ENCODE measurements around the gene LCE2B. TPM values are rescaled to one million over a fixed set of nuclear protein-coding genes. Genes with fewer than 3 reads are reported as not detected.

LCE2B gene
- total RNA-seq, 3 donors from 2014 or later (not counting 1 experiment from before 2014, with no cell fraction given) = not detected

DNA sequence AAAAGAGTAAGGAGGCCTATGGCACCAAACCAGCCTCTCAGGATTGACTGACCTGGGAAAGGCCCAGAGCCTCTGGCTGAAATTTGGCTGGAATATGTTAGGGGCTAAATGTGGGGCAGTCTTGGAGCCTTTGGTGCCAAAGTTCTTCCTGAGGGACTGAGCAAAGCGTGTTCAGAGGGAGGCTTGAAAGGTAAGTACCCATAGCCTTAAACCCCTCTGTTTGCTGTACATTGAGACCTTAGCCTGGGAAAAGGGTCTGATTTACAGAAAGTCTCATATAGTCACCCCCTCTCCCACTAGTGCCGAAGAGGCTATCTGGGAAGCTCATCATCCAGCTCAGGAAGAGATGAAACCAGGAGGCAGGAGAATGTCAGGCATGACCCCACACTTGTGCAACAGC, 21.9 kb downstream of the LCE2B start, which contains the start of gene LCE4A:
TSS of gene LCE4A (plus strand) at position 301 of the 400 bp plus-strand sequence. CDS start 916 bp downstream, outside the sequence.
- intact Hi-C loops (cut with micrococcal nuclease) = no loop called here
- Mint-ChIP-seq H3K36me3 (peaks cover 6% of the 10 kb centered on the region), H3K27ac (no peak within 1 kb of the TSS), H3K4me1 (no peaks in the 10 kb centered on the region), H3K4me3 (no peak within 1 kb of the TSS), H3K9me3 (peaks cover 0 to 2% of the 10 kb centered on the region in 2 donors), H3K27me3 (ENCODE audit: low read depth in 2 of 2) (peaks cover 15 to 54% of the 10 kb centered on the region in 2 donors)
- Histone ChIP-seq H3K4me3 (ENCODE audit: low read length) (no peak within 1 kb of the TSS), H3K4me1 (ENCODE audit: control insufficient read depth, insufficient read depth, low read length) (no peaks in the 10 kb centered on the region), H3K9me3 (ENCODE audit: control insufficient read depth, insufficient read depth, low read length) (peaks cover 3% of the 10 kb centered on the region), H3K27me3 (ENCODE audit: control insufficient read depth, insufficient read depth, low read length) (no peaks in the 10 kb centered on the region), H3K36me3 (ENCODE audit: control insufficient read depth, insufficient read depth, low read length) (no peaks in the 10 kb centered on the region), H3K27ac (ENCODE audit: low read length) (no peak within 1 kb of the TSS)
- ATAC-seq (no peak), DNase-seq (no peak)
- 84% methylated on average over 2 of the region's 2 CpGs for WGBS (ENCODE audit: insufficient coverage)
- TF ChIP-seq, protein P1, sequence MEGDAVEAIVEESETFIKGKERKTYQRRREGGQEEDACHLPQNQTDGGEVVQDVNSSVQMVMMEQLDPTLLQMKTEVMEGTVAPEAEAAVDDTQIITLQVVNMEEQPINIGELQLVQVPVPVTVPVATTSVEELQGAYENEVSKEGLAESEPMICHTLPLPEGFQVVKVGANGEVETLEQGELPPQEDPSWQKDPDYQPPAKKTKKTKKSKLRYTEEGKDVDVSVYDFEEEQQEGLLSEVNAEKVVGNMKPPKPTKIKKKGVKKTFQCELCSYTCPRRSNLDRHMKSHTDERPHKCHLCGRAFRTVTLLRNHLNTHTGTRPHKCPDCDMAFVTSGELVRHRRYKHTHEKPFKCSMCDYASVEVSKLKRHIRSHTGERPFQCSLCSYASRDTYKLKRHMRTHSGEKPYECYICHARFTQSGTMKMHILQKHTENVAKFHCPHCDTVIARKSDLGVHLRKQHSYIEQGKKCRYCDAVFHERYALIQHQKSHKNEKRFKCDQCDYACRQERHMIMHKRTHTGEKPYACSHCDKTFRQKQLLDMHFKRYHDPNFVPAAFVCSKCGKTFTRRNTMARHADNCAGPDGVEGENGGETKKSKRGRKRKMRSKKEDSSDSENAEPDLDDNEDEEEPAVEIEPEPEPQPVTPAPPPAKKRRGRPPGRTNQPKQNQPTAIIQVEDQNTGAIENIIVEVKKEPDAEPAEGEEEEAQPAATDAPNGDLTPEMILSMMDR (IDR thresholded peaks at IDR 0.05) = no peak

GRCh38 chr1:152718238-152718637, 32.3 kb downstream of the LCE2B start:
- TF ChIP-seq, protein P1 (IDR thresholded peaks at IDR 0.05) = no peak
- peaks cover 14 to 15% of the 10 kb centered on the region in 2 donors for H3K27me3 Mint-ChIP-seq (ENCODE audit: low read depth in 2 of 2)
- no peak overlapping the region for H3K4me3 Mint-ChIP-seq
- DNase-seq = no peak
- no peak overlapping the region for H3K27ac Mint-ChIP-seq
- Histone ChIP-seq H3K4me3 (ENCODE audit: low read length) (no peak overlapping the region), H3K9me3 (ENCODE audit: control insufficient read depth, insufficient read depth, low read length) (no peaks in the 10 kb centered on the region), H3K27ac (ENCODE audit: low read length) (no peak overlapping the region), H3K4me1 (ENCODE audit: control insufficient read depth, insufficient read depth, low read length) (no peaks in the 10 kb centered on the region), H3K27me3 (ENCODE audit: control insufficient read depth, insufficient read depth, low read length) (no peaks in the 10 kb centered on the region), H3K36me3 (ENCODE audit: control insufficient read depth, insufficient read depth, low read length) (no peaks in the 10 kb centered on the region)
- ATAC-seq = no peak
- intact Hi-C loops (cut with micrococcal nuclease) = no loop called here
- no peaks in the 10 kb centered on the region for H3K4me1 Mint-ChIP-seq
- no peaks in the 10 kb centered on the region for H3K36me3 Mint-ChIP-seq
- H3K9me3 Mint-ChIP-seq = no peaks in the 10 kb centered on the region

GRCh38 chr1:152725261-152725660, 39.3 kb downstream of the LCE2B start:
- Histone ChIP-seq H3K4me1 (ENCODE audit: control insufficient read depth, insufficient read depth, low read length) (no peaks in the 10 kb centered on the region), H3K27ac (ENCODE audit: low read length) (no peak overlapping the region), H3K9me3 (ENCODE audit: control insufficient read depth, insufficient read depth, low read length) (no peaks in the 10 kb centered on the region), H3K36me3 (ENCODE audit: control insufficient read depth, insufficient read depth, low read length) (no peaks in the 10 kb centered on the region), H3K4me3 (ENCODE audit: low read length) (no peak overlapping the region), H3K27me3 (ENCODE audit: control insufficient read depth, insufficient read depth, low read length) (no peaks in the 10 kb centered on the region)
- H3K4me3 Mint-ChIP-seq = no peak overlapping the region
- peaks cover 0 to 14% of the 10 kb centered on the region in 2 donors for H3K27me3 Mint-ChIP-seq (ENCODE audit: low read depth in 2 of 2)
- no peaks in the 10 kb centered on the region for H3K36me3 Mint-ChIP-seq
- no peak overlapping the region for H3K27ac Mint-ChIP-seq
- DNase-seq = no peak
- H3K4me1 Mint-ChIP-seq = no peaks in the 10 kb centered on the region
- intact Hi-C loops (cut with micrococcal nuclease) = no loop called here
- TF ChIP-seq, protein P1 (IDR thresholded peaks at IDR 0.05) = no peak
- H3K9me3 Mint-ChIP-seq = no peaks in the 10 kb centered on the region
- ATAC-seq = no peak

DNA sequence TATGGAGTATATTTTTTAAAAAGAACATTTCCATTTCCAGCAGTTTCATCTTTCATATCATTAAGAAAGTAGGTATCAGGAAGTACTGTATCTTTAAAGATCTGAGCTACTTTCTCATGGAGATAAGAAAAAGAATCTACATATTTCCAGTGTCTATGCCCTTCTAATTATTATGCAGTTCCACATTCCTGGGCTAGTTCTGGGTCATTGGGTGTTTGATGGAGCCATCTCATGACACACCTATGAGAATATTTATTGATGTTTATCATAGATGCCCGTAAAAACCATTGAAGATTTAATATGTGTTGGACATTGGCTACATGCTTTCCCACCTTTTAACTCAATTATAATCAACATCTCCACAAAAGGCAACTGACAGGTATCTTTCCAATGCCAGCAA, 43.1 kb downstream of the LCE2B start:
- H3K27me3 ChIP-seq (ENCODE audit: control insufficient read depth, insufficient read depth, low read length) = no peaks in the 10 kb centered on the region
- no peaks in the 10 kb centered on the region for H3K36me3 Mint-ChIP-seq
- intact Hi-C loops (cut with micrococcal nuclease) = no loop called here
- H3K36me3 ChIP-seq (ENCODE audit: control insufficient read depth, insufficient read depth, low read length) = no peaks in the 10 kb centered on the region
- no peak overlapping the region for H3K27ac ChIP-seq (ENCODE audit: low read length)
- H3K4me1 Mint-ChIP-seq = no peaks in the 10 kb centered on the region
- ATAC-seq = no peak
- TF ChIP-seq, protein P1 (IDR thresholded peaks at IDR 0.05) = no peak
- DNase-seq = no peak
- peaks cover 7 to 12% of the 10 kb centered on the region in 2 donors for H3K27me3 Mint-ChIP-seq (ENCODE audit: low read depth in 2 of 2)
- H3K4me1 ChIP-seq (ENCODE audit: control insufficient read depth, insufficient read depth, low read length) = no peaks in the 10 kb centered on the region
- H3K4me3 ChIP-seq (ENCODE audit: low read length) = no peak overlapping the region
- no peaks in the 10 kb centered on the region for H3K9me3 ChIP-seq (ENCODE audit: control insufficient read depth, insufficient read depth, low read length)
- no peaks in the 10 kb centered on the region for H3K9me3 Mint-ChIP-seq
- no peak overlapping the region for H3K4me3 Mint-ChIP-seq
- H3K27ac Mint-ChIP-seq = no peak overlapping the region
- WGBS (ENCODE audit: insufficient coverage) = no CpG with 5 or more reads among the region's 1 CpG
